ENCODE results near the gene FAM120C.

Gene FAM120C

DNA sequence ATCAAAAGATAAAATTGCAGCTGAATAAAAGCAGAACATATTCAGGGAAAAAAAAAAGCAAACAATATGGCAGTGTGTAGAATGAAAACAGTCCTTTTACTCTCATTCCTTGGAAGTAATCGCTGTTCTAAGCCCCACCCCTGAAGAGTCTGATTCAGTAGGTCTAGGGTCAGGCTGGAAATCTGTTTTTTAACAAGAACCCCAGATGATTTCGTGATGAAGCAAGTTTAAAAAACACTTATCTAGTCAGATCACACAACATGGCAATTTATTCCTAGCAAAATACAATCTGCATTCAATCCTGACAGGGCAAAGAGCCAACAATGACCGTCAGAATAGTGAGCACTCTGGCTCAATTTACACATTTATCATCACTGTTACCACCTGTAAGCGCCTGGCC, 16.1 kb downstream of the FAM120C start:
- DNase-seq, result no peak

- DNase-seq, result no peak
These were observed 25.5 kb downstream of the FAM120C start for GRCh38 chrX:54157561-54157960.

DNA sequence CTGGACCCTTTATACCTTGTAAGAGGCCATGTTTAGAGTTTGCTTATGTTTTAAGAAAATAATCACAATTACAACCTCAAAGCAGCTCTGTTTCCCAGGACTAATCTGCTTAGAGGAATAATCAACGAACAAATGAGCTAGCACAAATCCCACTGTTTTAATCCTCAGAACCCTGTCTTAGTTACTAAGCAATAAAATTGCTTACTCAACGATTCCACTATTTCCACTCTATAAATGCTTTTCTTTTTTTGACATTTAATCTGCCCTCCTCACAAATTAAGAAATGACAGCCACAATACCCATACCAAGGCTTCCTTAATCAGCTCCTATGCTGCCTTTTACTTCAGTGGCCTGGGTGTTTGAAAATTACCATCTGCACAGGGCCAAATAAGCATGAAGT, 48.8 kb downstream of the FAM120C start:
- no peak for DNase-seq

- no peak for DNase-seq
These were observed 66.7 kb downstream of the FAM120C start for GRCh38 chrX:54116391-54116790.

- no peak for DNase-seq
These were observed 89.5 kb downstream of the FAM120C start for GRCh38 chrX:54093571-54093970.

- DNase-seq, result no peak
These were observed 89.9 kb downstream of the FAM120C start for GRCh38 chrX:54093159-54093558.

GRCh38 chrX:54090880-54091279, 92.2 kb downstream of the FAM120C start:
- no peak for DNase-seq

DNA sequence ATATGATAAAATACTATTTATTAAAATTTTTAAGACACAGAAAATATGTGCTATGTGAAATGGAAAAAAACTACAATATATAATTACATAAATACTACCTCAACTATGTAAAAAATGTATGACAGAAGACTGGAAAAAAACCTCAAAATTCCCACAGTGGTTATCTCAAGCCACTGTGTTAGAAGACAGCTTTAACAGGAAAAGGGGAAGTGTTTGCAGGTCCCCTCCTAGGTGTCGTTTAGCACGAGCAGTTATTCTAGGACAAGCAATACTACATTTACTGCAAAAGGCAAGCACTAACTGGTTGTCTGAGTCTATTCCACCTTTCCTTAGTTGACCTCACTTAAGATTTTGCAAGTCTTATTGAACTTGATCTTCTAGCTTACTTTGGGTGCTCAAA, 93.9 kb downstream of the FAM120C start:
- DNase-seq, result no peak

GRCh38 chrX:54087661-54088060, 95.4 kb downstream of the FAM120C start:
- DNase-seq, result no peak

DNA sequence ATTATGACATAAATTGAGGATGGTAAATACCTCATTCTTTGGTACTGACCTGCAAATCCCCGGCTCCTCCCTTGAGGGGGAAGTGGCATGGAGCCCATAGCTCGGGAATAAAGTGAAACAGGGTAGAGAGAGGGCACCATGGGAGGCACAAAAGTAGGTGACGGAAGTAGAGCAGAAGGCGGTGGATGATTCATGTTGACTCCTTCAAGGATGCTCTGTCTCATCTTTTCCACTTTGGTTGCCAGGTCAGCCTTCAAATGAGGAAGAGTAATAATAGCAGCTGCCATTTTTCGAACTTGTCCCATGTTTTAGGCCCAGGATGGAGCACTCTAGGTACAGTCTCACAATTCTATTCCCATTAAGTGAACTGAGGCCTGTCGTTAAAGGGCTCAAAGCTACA, 97.4 kb downstream of the FAM120C start:
- DNase-seq, result no peak

- no peak for DNase-seq
These were observed 106.2 kb downstream of the FAM120C start for GRCh38 chrX:54076903-54077302.

GRCh38 chrX:54074826-54075225, 108.2 kb downstream of the FAM120C start:
- DNase-seq, result no peak

- no peak for DNase-seq
These were observed 115.3 kb downstream of the FAM120C start for GRCh38 chrX:54067766-54068165.

DNA sequence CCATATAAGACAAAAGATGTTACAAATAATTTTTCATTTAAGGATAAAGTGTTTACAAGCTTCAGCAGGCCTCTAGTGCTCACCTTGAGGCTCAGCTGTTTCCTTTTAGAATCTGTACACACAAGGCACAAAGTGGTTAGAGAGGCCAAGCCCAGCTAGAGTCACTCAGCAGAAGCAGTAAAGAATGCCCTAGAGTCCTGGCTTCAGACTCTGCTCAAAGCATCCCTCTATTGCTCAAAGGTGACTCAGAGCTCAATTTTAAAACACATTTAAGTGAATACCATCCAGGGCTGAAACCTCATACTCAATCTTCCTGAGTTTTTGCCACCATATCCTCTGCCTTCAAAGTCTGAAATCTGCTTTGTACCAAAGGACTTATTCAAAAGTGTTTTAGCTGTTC, 116.2 kb downstream of the FAM120C start:
- DNase-seq, result no peak

DNA sequence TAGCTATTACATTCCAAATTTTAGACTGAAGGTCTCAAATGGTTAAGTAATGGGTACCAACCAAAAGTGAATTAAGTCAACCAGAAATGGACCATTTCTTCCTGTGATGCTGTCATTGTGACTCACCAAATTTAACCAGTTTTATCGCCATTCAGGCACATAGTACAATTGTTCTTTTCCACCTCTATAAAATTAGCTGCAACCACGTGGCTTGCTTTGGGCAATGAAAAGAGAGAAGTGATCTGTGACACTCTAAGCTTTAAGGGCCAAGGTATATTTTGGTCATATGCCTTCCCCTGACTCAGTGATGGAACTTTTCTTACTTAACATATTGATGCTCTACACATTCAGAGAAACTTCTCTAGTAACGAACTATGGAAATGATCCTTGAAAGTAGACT, 118.5 kb downstream of the FAM120C start:
- no peak for DNase-seq

DNA sequence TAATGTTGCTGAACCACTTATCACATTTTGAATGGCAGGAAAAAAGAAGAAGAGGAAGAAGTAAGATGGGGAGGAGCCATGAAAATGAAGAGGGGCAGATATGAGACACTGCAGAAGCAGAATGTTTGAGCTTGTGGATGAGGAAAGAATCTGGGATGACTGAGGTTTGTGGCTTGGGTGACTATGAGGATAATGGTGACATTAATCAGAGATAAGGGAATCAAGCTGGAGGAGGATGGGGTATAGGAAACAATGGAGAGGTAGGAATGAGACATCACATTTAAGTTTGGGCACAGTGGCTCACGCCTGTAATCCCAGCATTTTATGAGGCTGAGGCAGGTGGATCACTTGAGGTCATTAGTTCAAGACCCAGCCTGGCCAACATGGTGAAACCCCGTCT, 119.7 kb downstream of the FAM120C start:
- no peak for DNase-seq

DNA sequence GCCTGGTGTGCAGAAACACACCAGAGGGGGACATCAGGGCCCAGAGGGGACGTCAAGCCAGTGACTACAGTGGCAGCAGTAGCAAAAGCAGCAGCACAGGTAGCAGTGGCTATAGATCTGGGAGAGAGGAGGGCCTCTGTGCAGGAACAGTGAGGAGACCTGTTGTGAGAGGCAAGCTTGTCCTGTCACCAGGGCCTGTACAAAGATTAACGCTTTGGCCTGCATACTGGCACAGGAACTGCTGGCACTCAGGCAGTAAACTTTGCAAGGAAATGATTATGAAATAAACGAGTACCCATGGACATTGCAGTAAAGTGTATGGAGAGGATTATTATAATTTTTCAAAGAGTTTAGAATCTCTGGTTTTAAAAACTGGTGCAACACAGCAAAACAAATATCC, 133.3 kb downstream of the FAM120C start:
- no peak for DNase-seq

GRCh38 chrX:54048412-54048811, 134.6 kb downstream of the FAM120C start:
- no peak for DNase-seq

- DNase-seq, result no peak
These were observed 137.4 kb downstream of the FAM120C start for GRCh38 chrX:54045563-54046228.

GRCh38 chrX:54044877-54045338, 138.1 kb downstream of the FAM120C start:
- no peak for DNase-seq

GRCh38 chrX:54044126-54044876, 138.8 kb downstream of the FAM120C start, which contains the start of gene PHF8:
Gene PHF8, minus strand, starts transcription at chrX:54044473. Its CDS starts 1,745 bp downstream, at chrX:54042728.
- DNase-seq, result peak; percentile 93

DNA sequence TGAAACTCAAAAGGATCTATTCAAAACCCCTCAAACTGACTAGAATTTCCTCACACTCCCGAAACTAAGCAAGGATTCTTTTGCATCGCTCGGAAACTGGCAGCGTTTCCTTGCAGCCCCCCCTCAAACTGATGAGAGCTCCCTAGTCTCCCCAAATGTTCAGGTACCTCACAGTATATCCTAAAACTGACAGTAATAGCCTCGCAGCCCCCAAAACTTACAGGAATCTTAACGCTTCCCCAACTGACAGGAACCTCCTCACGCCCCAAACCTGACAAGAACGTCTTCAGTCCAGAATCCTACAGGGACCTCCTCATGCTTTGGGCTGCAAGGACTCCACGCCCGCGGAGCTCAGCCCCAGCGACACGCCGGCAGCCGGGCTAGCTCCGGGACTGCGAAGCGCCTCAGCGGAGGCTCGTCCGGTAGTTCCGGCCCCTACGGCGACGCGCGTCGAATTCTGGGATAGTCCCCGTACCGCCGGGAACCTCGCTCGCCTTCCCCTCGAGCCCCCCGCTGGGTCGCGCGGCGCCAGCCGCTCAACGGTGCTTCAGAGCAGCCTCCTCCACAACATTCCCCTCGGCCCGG, 139.4 kb downstream of the FAM120C start:
- DNase-seq, result peak; percentile 43

GRCh38 chrX:54043056-54043455, 140.0 kb downstream of the FAM120C start:
- DNase-seq, result no peak

- peak; percentile 37 for DNase-seq
These were observed 140.4 kb downstream of the FAM120C start for GRCh38 chrX:54042609-54043021.

All from stimulated activated CD4-positive, alpha-beta T cell treated with anti-CD3 and anti-CD28 coated beads, Interleukin-4, amount 100 ng/mL, for 1 hour (primary cell).